ENCODE data around the gene CEMP1.
A peak's percentile ranks its signal among the peaks of the same experiment; 100 is the strongest.

The CEMP1 gene

GRCh38 chr16:2518823-2519710 lies 12.1 kb downstream of the CEMP1 start:
- DNase-seq (ENCODE audit: low read depth): no peak

GRCh38 chr16:2517954-2518605 lies 13.1 kb downstream of the CEMP1 start:
- no peak for DNase-seq (ENCODE audit: low read depth)

GRCh38 chr16:2516391-2517240 lies 14.6 kb downstream of the CEMP1 start:
- DNase-seq (ENCODE audit: low read depth): no peak

- DNase-seq (ENCODE audit: low read depth): no peak
Observed at GRCh38 chr16:2515180-2515851, 15.9 kb downstream of the CEMP1 start.

GRCh38 chr16:2514333-2515179 lies 16.7 kb downstream of the CEMP1 start:
- DNase-seq (ENCODE audit: low read depth): no peak

GRCh38 chr16:2513405-2514332 lies 17.5 kb downstream of the CEMP1 start, which contains the start of gene ATP6V0C:
ATP6V0C (plus strand) TSS chr16:2513952; CDS start chr16:2514104, 152 bp downstream.
- DNase-seq (ENCODE audit: low read depth): peak; percentile 54

- DNase-seq (ENCODE audit: low read depth): no peak
Observed at GRCh38 chr16:2512735-2513404, 18.3 kb downstream of the CEMP1 start.

GRCh38 chr16:2511996-2512734 lies 19.0 kb downstream of the CEMP1 start:
- no peak for DNase-seq (ENCODE audit: low read depth)

- no peak for DNase-seq (ENCODE audit: low read depth)
Observed at GRCh38 chr16:2511128-2511800, 19.9 kb downstream of the CEMP1 start.

- DNase-seq (ENCODE audit: low read depth): no peak
Observed at GRCh38 chr16:2508722-2509400, 22.3 kb downstream of the CEMP1 start.

GRCh38 chr16:2507665-2508064 lies 23.5 kb downstream of the CEMP1 start:
- no peak for DNase-seq (ENCODE audit: low read depth)

GRCh38 chr16:2507052-2507659 lies 24.1 kb downstream of the CEMP1 start:
- no peak for DNase-seq (ENCODE audit: low read depth)

- DNase-seq (ENCODE audit: low read depth): no peak
Observed at GRCh38 chr16:2505695-2506094, 25.5 kb downstream of the CEMP1 start.

GRCh38 chr16:2501946-2502895 lies 29.0 kb downstream of the CEMP1 start:
- DNase-seq (ENCODE audit: low read depth): no peak

- DNase-seq (ENCODE audit: low read depth): peak; percentile 19
Observed at GRCh38 chr16:2500918-2501750, 30.1 kb downstream of the CEMP1 start.
